SK-N-SH (cell line): ENCODE measurements around the gene MB. TPM values are rescaled to one million over a fixed set of nuclear protein-coding genes. Genes with fewer than 3 reads are reported as not detected.

ENCODE experiments used
- CTCF ChIA-PET: fragments of 300-600, 350-600 bp; formaldehyde crosslinking; extraction: SDS; loops from one replicate; lab custom pipeline; 2021; lab: Yijun Ruan, JAX
- POLR2A ChIA-PET: fragments of 350-600 bp; sonication (Branson Sonifier 250); formaldehyde crosslinking; extraction: SDS; loops from one replicate; lab custom pipeline; 2020; ENCODE audit warnings: antibody characterized with exemption, inconsistent platforms; lab: Yijun Ruan, JAX
- DNase-seq: peaks from one replicate; pipeline ENCODE4 v3.0.0; 2012
- H2AFZ ChIP-seq: fragments of 200-600 bp; sonication (generic); 2 replicates; pipeline ENCODE4 v1.8.1; 2016; ENCODE audit warnings: antibody characterized with exemption, mild to moderate bottlenecking, low read depth
- H3F3A ChIP-seq: fragments of 200-600 bp; sonication (generic); replicated peaks from 2 replicates; pipeline ENCODE3; 2016; ENCODE audit warnings: antibody characterized with exemption, mild to moderate bottlenecking; ENCODE audit not compliant: insufficient read depth
- H3K27ac ChIP-seq, 2 experiments: fragments of 200-500 bp in 1 of 2; fragments of 200-600 bp in 1 of 2; sonication (Bioruptor generic) in 1 of 2; sonication (generic), shearing (Covaris generic) in 1 of 2; 2 replicates each; pipeline versions ENCODE4 v1.5.1 to v1.6.1; 2014 to 2016; ENCODE audit warnings: low read depth in 2 of 2, inconsistent platforms in 1 of 2, low read length in 1 of 2, mild to moderate bottlenecking in 1 of 2, mixed read lengths in 1 of 2
- H3K27me3 ChIP-seq: fragments of 200-600 bp; sonication (generic), shearing (Covaris generic); 2 replicates; pipeline ENCODE4 v1.6.1; 2016; ENCODE audit warnings: mixed run types; ENCODE audit not compliant: insufficient read depth
- H3K36me3 ChIP-seq, 2 experiments: fragments of 200-500 bp in 1 of 2; fragments of 200-600 bp in 1 of 2; sonication (Bioruptor generic) in 1 of 2; sonication (generic) in 1 of 2; replicated peaks in 1 of 2; 2 replicates each; pipeline versions ENCODE3 to v1.5.1; 2014 to 2016; ENCODE audit warnings: low read length in 1 of 2, mild to moderate bottlenecking in 1 of 2; ENCODE audit not compliant: insufficient read depth in 2 of 2, control insufficient read depth in 1 of 2
- H3K4me1 ChIP-seq, 2 experiments: fragments of 200-500 bp in 1 of 2; fragments of 200-600 bp in 1 of 2; sonication (Bioruptor generic) in 1 of 2; sonication (generic), shearing (Covaris generic) in 1 of 2; 2 replicates each; pipeline versions ENCODE4 v1.5.1 to v1.6.1; 2014 to 2016; ENCODE audit warnings: low read depth in 1 of 2, low read length in 1 of 2, mixed run types in 1 of 2; ENCODE audit not compliant: insufficient read depth in 2 of 2, control insufficient read depth in 1 of 2
- H3K4me2 ChIP-seq: fragments of 200-600 bp; sonication (generic), shearing (Covaris generic); 2 replicates; pipeline ENCODE4 v1.6.1; 2017; ENCODE audit warnings: mixed run types
- H3K4me3 ChIP-seq, 2 experiments: fragments of 200-500 bp in 1 of 2; fragments of 200-600 bp in 1 of 2; sonication (Bioruptor generic) in 1 of 2; sonication (generic), shearing (Covaris generic) in 1 of 2; 2 replicates each; pipeline versions ENCODE4 v1.5.1 to v1.8.1; 2014 to 2016; ENCODE audit warnings: low read depth in 2 of 2, inconsistent platforms in 1 of 2, low read length in 1 of 2, mild to moderate bottlenecking in 1 of 2, mixed read lengths in 1 of 2, moderate library complexity in 1 of 2
- H3K79me2 ChIP-seq: fragments of 200-600 bp; sonication (generic); 2 replicates; pipeline ENCODE4 v1.8.1; 2017; ENCODE audit warnings: mild to moderate bottlenecking; ENCODE audit not compliant: insufficient read depth
- H3K9ac ChIP-seq: fragments of 200-600 bp; sonication (generic); 2 replicates; pipeline ENCODE4 v1.6.1; 2017; ENCODE audit warnings: mixed run types
- H3K9me2 ChIP-seq: fragments of 200-600 bp; sonication (generic); 2 replicates; pipeline ENCODE4 v1.6.1; 2017; ENCODE audit warnings: mixed run types
- H3K9me3 ChIP-seq: fragments of 200-600 bp; sonication (generic); 2 replicates; pipeline ENCODE4 v1.6.1; 2017; ENCODE audit warnings: mixed run types, mild to moderate bottlenecking, moderate library complexity
- H4K20me1 ChIP-seq: fragments of 200-600 bp; sonication (generic); 2 replicates; pipeline ENCODE4 v1.6.1; 2017; ENCODE audit warnings: mild to moderate bottlenecking, mixed run types; ENCODE audit not compliant: insufficient read depth
- CTCF ChIP-seq: fragments of 200-600 bp; sonication (generic); IDR thresholded peaks from 2 replicates; pipeline ENCODE4 v1.6.1; 2017; ENCODE audit warnings: antibody characterized with exemption, mild to moderate bottlenecking, moderate library complexity
- ELF1 ChIP-seq: IDR thresholded peaks from 2 replicates; pipeline ENCODE4 v1.4.0; 2012
- IRF3 ChIP-seq: fragments of 150-350 bp; IDR thresholded peaks from 2 replicates; pipeline ENCODE4 v1.6.1; 2016; ENCODE audit warnings: mild to moderate bottlenecking, low read depth, low read length
- JUND ChIP-seq: IDR thresholded peaks from 2 replicates; pipeline ENCODE4 v1.4.0; 2012
- NFIC ChIP-seq: IDR thresholded peaks from 2 replicates; pipeline ENCODE4 v1.4.0; 2012; ENCODE audit warnings: borderline replicate concordance
- NRF1 ChIP-seq: IDR thresholded peaks from 2 replicates; pipeline ENCODE4 v1.6.1; 2012; ENCODE audit warnings: low read depth, mild to moderate bottlenecking, low read length
- POLR2AphosphoS5 ChIP-seq: IDR thresholded peaks from 2 replicates; pipeline ENCODE4 v1.6.1; 2012; ENCODE audit warnings: low read depth, low read length
- RAD21 ChIP-seq: IDR thresholded peaks from 2 replicates; pipeline ENCODE4 v1.6.1; 2012; ENCODE audit warnings: mild to moderate bottlenecking, low read length
- RFX5 ChIP-seq: IDR thresholded peaks from 2 replicates; pipeline ENCODE4 v1.6.1; 2012; ENCODE audit warnings: mild to moderate bottlenecking, improper control_type of control experiment, low read length
- TAF1 ChIP-seq: IDR thresholded peaks from 2 replicates; pipeline ENCODE4 v1.6.1; 2012; ENCODE audit warnings: low read depth, mild to moderate bottlenecking, low read length, moderate library complexity, borderline replicate concordance
- TCF12 ChIP-seq: IDR thresholded peaks from 2 replicates; pipeline ENCODE4 v1.4.0; 2012
- YY1 ChIP-seq: IDR thresholded peaks from 2 replicates; pipeline ENCODE4 v1.4.0; 2012; ENCODE audit warnings: low read depth, mild to moderate bottlenecking
- ZBTB33 ChIP-seq: IDR thresholded peaks from 2 replicates; pipeline ENCODE4 v1.4.0; 2012; ENCODE audit warnings: low read depth, borderline replicate concordance
- WGBS: methylation state at CpG from one replicate; pipeline ENCODE4 v1.1.6; 2017; ENCODE audit warnings: low lambda C conversion rate; 5-methylcytosine and 5-hydroxymethylcytosine counted together
- polyA plus RNA-seq, 3 experiments: library from polyadenylated mRNA; depleted of rRNA; stranded (reverse); fragments of >200 nt; gene quantifications; 2 replicates each; pipeline ENCODE4 v1.2.3, GENCODE V29; 2012

Gene MB
- polyA plus RNA-seq, 1 of the 3 experiments (the other 2 are of a cell fraction): 0.95 TPM

GRCh38 chr22:35653824-35654223 lies 36.7 kb upstream of the MB start:
- Histone ChIP-seq H2AFZ (no peak overlapping the region), H3K4me1 (peaks cover 2 to 12% of the 10 kb centered on the region in 2 experiments; a peak in 3 of 4 replicates), H3K4me3 (no peak overlapping the region), H3F3A (no peaks in the 10 kb centered on the region), H3K79me2 (no peaks in the 10 kb centered on the region), H3K9me3 (no peaks in the 10 kb centered on the region), H3K9me2 (no peaks in the 10 kb centered on the region), H3K27ac (no peak overlapping the region)
- ChIA-PET POLR2A (no interaction called here), CTCF (no interaction called here)
- no peak for DNase-seq
- TF ChIP-seq NFIC (no peak), IRF3 (no peak), TAF1 (no peak), JUND (no peak), POLR2AphosphoS5 (no peak), NRF1 (no peak)
- TF ChIP-seq, all 33 proteins: peak for 0
- Histone ChIP-seq H3K9ac (no peak overlapping the region), H3K36me3 (no peaks in the 10 kb centered on the region), H3K4me2 (no peak overlapping the region), H4K20me1 (no peaks in the 10 kb centered on the region), H3K27me3 (no peaks in the 10 kb centered on the region)
- 73% methylated on average over 1 of the region's 1 CpG for WGBS

GRCh38 chr22:35651085-35651484 lies 34.0 kb upstream of the MB start:
- Histone ChIP-seq H3K27ac (no peak overlapping the region), H3K9me2 (no peaks in the 10 kb centered on the region), H3K27me3 (no peaks in the 10 kb centered on the region), H3K36me3 (no peaks in the 10 kb centered on the region), H3K4me2 (no peak overlapping the region), H3K4me1 (peaks cover 9 to 17% of the 10 kb centered on the region in 2 experiments; a peak in 3 of 4 replicates), H3F3A (no peaks in the 10 kb centered on the region), H3K9me3 (no peaks in the 10 kb centered on the region), H3K4me3 (no peak overlapping the region), H4K20me1 (no peaks in the 10 kb centered on the region), H3K9ac (no peak overlapping the region), H2AFZ (no peak overlapping the region), H3K79me2 (no peaks in the 10 kb centered on the region)
- DNase-seq: no peak
- POLR2A ChIA-PET: no interaction called here
- CTCF ChIA-PET: no interaction called here
- TF ChIP-seq ELF1 (no peak), ZBTB33 (no peak), YY1 (no peak), TCF12 (no peak), POLR2AphosphoS5 (no peak), TAF1 (no peak), CTCF (no peak), RAD21 (no peak), NFIC (no peak), RFX5 (no peak)
- 89% methylated on average over 7 of the region's 7 CpGs for WGBS
